ENCODE data around the gene TSSK6.

TSSK6 gene

GRCh38 chr19:19514881-19515641 is at the start of gene TSSK6:
TSSK6 (minus strand) TSS chr19:19515548; CDS start chr19:19515427, 121 bp downstream.
- no peak for DNase-seq

GRCh38 chr19:19563348-19563848 is 48.0 kb upstream of the TSSK6 start:
- no peak for DNase-seq

GRCh38 chr19:19562665-19563347 is 47.5 kb upstream of the TSSK6 start:
- no peak for DNase-seq

GRCh38 chr19:19561946-19562664 is 46.8 kb upstream of the TSSK6 start:
- no peak for DNase-seq

- DNase-seq: no peak
Measured at GRCh38 chr19:19559931-19560330, 44.6 kb upstream of the TSSK6 start.

- no peak for DNase-seq
Measured at GRCh38 chr19:19558636-19559035, 43.3 kb upstream of the TSSK6 start.

GRCh38 chr19:19558055-19558454 is 42.7 kb upstream of the TSSK6 start:
- DNase-seq: no peak

- no peak for DNase-seq
Measured at GRCh38 chr19:19554074-19555023, 39.0 kb upstream of the TSSK6 start.

- no peak for DNase-seq
Measured at GRCh38 chr19:19553670-19554069, 38.3 kb upstream of the TSSK6 start.

GRCh38 chr19:19552798-19553197 is 37.5 kb upstream of the TSSK6 start:
- no peak for DNase-seq

GRCh38 chr19:19551853-19552192 is 36.5 kb upstream of the TSSK6 start:
- DNase-seq: no peak

GRCh38 chr19:19550972-19551852 is 35.9 kb upstream of the TSSK6 start:
- no peak for DNase-seq

GRCh38 chr19:19550485-19550929 is 35.2 kb upstream of the TSSK6 start:
- no peak for DNase-seq

GRCh38 chr19:19549804-19550464 is 34.6 kb upstream of the TSSK6 start:
- DNase-seq: no peak

- no peak for DNase-seq
Measured at GRCh38 chr19:19548915-19549759, 33.8 kb upstream of the TSSK6 start.

- no peak for DNase-seq
Measured at GRCh38 chr19:19547674-19548336, 32.5 kb upstream of the TSSK6 start.

- DNase-seq: no peak
Measured at GRCh38 chr19:19546751-19547162, 31.4 kb upstream of the TSSK6 start.

- DNase-seq: no peak
Measured at GRCh38 chr19:19545707-19546106, 30.4 kb upstream of the TSSK6 start.

GRCh38 chr19:19544954-19545591 is 29.7 kb upstream of the TSSK6 start:
- DNase-seq: no peak
